Activated gamma-delta T cell (primary cell): ENCODE results near the gene LMF1.
"Not testable (repeated sequence)": the region's sequence is repeated elsewhere in the genome, so short reads cannot be mapped to it uniquely, and the experiment has no call there.

Experiments used
- DNase-seq: peaks from one replicate; lab custom pipeline; 2025; lab: John Stamatoyannopoulos, UW

LMF1 gene

GRCh38 chr16:895371-895770 lies 75.4 kb downstream of the LMF1 start:
- no peak for DNase-seq

GRCh38 chr16:894841-895240 lies 75.9 kb downstream of the LMF1 start:
- no peak for DNase-seq

- DNase-seq: no peak
Observed at GRCh38 chr16:894136-894535, 76.6 kb downstream of the LMF1 start.

- DNase-seq: no peak
Observed at GRCh38 chr16:893360-893759, 77.4 kb downstream of the LMF1 start.

- DNase-seq: no peak
Observed at GRCh38 chr16:892536-893255, 78.1 kb downstream of the LMF1 start.

- no peak for DNase-seq
Observed at GRCh38 chr16:892006-892405, 78.8 kb downstream of the LMF1 start.

- no peak for DNase-seq
Observed at GRCh38 chr16:891353-891740, 79.4 kb downstream of the LMF1 start.

- DNase-seq: no peak
Observed at GRCh38 chr16:890716-891352, 80.0 kb downstream of the LMF1 start.

GRCh38 chr16:890217-890616 lies 80.6 kb downstream of the LMF1 start:
- no peak for DNase-seq

GRCh38 chr16:889586-889985 lies 81.2 kb downstream of the LMF1 start:
- DNase-seq: no peak

GRCh38 chr16:888901-889570 lies 81.7 kb downstream of the LMF1 start:
- no peak for DNase-seq

- not testable (repeated sequence) for DNase-seq
Observed at GRCh38 chr16:888456-888855, 82.3 kb downstream of the LMF1 start.

GRCh38 chr16:887846-888245 lies 82.9 kb downstream of the LMF1 start:
- DNase-seq: no peak

- no peak for DNase-seq
Observed at GRCh38 chr16:886802-887731, 83.7 kb downstream of the LMF1 start.

GRCh38 chr16:886084-886543 lies 84.7 kb downstream of the LMF1 start:
- no peak for DNase-seq

- DNase-seq: no peak
Observed at GRCh38 chr16:885391-885790, 85.4 kb downstream of the LMF1 start.

- DNase-seq: no peak
Observed at GRCh38 chr16:884232-884631, 86.6 kb downstream of the LMF1 start.

- no peak for DNase-seq
Observed at GRCh38 chr16:883781-884180, 87.0 kb downstream of the LMF1 start.

GRCh38 chr16:883340-883739 lies 87.4 kb downstream of the LMF1 start:
- DNase-seq: no peak

- DNase-seq: not testable (repeated sequence)
Observed at GRCh38 chr16:882671-883070, 88.1 kb downstream of the LMF1 start.

- no peak for DNase-seq
Observed at GRCh38 chr16:882256-882655, 88.5 kb downstream of the LMF1 start.
